H9 (cell line): Measurements from ENCODE around the gene ZBTB26. TPM values are rescaled to one million over a fixed set of nuclear protein-coding genes. Genes with fewer than 3 reads are reported as not detected.

Source experiments
- DNase-seq: peaks from one replicate; pipeline ENCODE4 v3.0.0-alpha.2; 2017
- H2AFZ ChIP-seq: one replicate; pipeline ENCODE4 v1.6.1; 2013; ENCODE audit warnings: mild to moderate bottlenecking, low read length, control low read depth, moderate library complexity
- H2AK5ac ChIP-seq: 2 replicates; pipeline ENCODE4 v1.6.1; 2013; ENCODE audit warnings: low read length, control low read depth, mixed read lengths; ENCODE audit not compliant: insufficient read length
- H2BK120ac ChIP-seq: one replicate; pipeline ENCODE4 v1.6.1; 2013; ENCODE audit warnings: low read depth, mild to moderate bottlenecking, low read length, control low read depth, inconsistent platforms; ENCODE audit not compliant: poor library complexity, severe bottlenecking
- H2BK12ac ChIP-seq: 2 replicates; pipeline ENCODE4 v1.6.1; 2013; ENCODE audit warnings: low read length, control low read depth, mixed read lengths, low read depth; ENCODE audit not compliant: insufficient read length
- H2BK15ac ChIP-seq: 2 replicates; pipeline ENCODE4 v1.6.1; 2013; ENCODE audit warnings: low read depth, low read length, control low read depth
- H2BK20ac ChIP-seq: one replicate; pipeline ENCODE4 v1.6.1; 2013; ENCODE audit warnings: low read depth, mild to moderate bottlenecking, low read length, control low read depth, inconsistent platforms; ENCODE audit not compliant: poor library complexity, severe bottlenecking
- H2BK5ac ChIP-seq: 2 replicates; pipeline ENCODE4 v1.6.1; 2013; ENCODE audit warnings: low read length, control low read depth, mixed read lengths; ENCODE audit not compliant: insufficient read length
- H3K14ac ChIP-seq: 2 replicates; pipeline ENCODE4 v1.6.1; 2013; ENCODE audit warnings: low read length, control low read depth; ENCODE audit not compliant: insufficient read depth
- H3K18ac ChIP-seq: 2 replicates; pipeline ENCODE4 v1.6.1; 2013; ENCODE audit warnings: low read depth, mild to moderate bottlenecking, mixed read lengths, low read length, control low read depth; ENCODE audit not compliant: insufficient read length
- H3K23ac ChIP-seq: 2 replicates; pipeline ENCODE4 v1.6.1; 2013; ENCODE audit warnings: low read length, control low read depth, mixed read lengths, low read depth; ENCODE audit not compliant: insufficient read length
- H3K23me2 ChIP-seq: 2 replicates; pipeline ENCODE4 v1.6.1; 2013; ENCODE audit warnings: low read depth, mild to moderate bottlenecking, mixed read lengths, low read length, control low read depth; ENCODE audit not compliant: insufficient read length, poor library complexity, severe bottlenecking
- H3K27ac ChIP-seq: 2 replicates; pipeline ENCODE4 v1.5.1; 2013; ENCODE audit warnings: low read length, control low read depth, mixed read lengths, low read depth; ENCODE audit not compliant: insufficient read length
- H3K27me3 ChIP-seq: 2 replicates; pipeline ENCODE4 v1.6.1; 2013; ENCODE audit warnings: low read length, control low read depth, inconsistent platforms; ENCODE audit not compliant: insufficient read depth
- H3K4ac ChIP-seq: 2 replicates; pipeline ENCODE4 v1.6.1; 2013; ENCODE audit warnings: low read depth, mild to moderate bottlenecking, control low read depth, inconsistent platforms, low read length, moderate library complexity
- H3K4me1 ChIP-seq: 2 replicates; pipeline ENCODE4 v1.6.1; 2013; ENCODE audit warnings: low read length, control low read depth, inconsistent platforms; ENCODE audit not compliant: insufficient read depth
- H3K4me2 ChIP-seq: 2 replicates; pipeline ENCODE4 v1.6.1; 2013; ENCODE audit warnings: low read length, control low read depth, mixed read lengths; ENCODE audit not compliant: insufficient read length, insufficient read depth
- H3K56ac ChIP-seq: 2 replicates; pipeline ENCODE4 v1.6.1; 2013; ENCODE audit warnings: low read depth, mild to moderate bottlenecking, mixed read lengths, low read length, control low read depth; ENCODE audit not compliant: insufficient read length
- H3K79me1 ChIP-seq: 2 replicates; pipeline ENCODE4 v1.6.1; 2013; ENCODE audit warnings: low read depth, mild to moderate bottlenecking, moderate library complexity, low read length, control low read depth, inconsistent platforms; ENCODE audit not compliant: insufficient read depth, poor library complexity, severe bottlenecking
- H3K79me2 ChIP-seq: 2 replicates; pipeline ENCODE4 v1.6.1; 2013; ENCODE audit warnings: low read length, control low read depth, inconsistent platforms; ENCODE audit not compliant: insufficient read depth
- H3K9ac ChIP-seq: 2 replicates; pipeline ENCODE4 v1.6.1; 2013; ENCODE audit warnings: low read length, control low read depth, mixed read lengths; ENCODE audit not compliant: insufficient read length; ENCODE audit errors: extremely low read depth
- H3K9me3 ChIP-seq: one replicate; pipeline ENCODE4 v1.6.1; 2013; ENCODE audit warnings: low read depth, low read length, inconsistent platforms; ENCODE audit not compliant: control insufficient read depth
- H3T11ph ChIP-seq: one replicate; pipeline ENCODE4 v1.6.1; 2013; ENCODE audit warnings: mild to moderate bottlenecking, low read length, control low read depth, inconsistent platforms
- H4K20me1 ChIP-seq: one replicate; pipeline ENCODE4 v1.6.1; 2013; ENCODE audit not compliant: control insufficient read depth, insufficient read length, insufficient read depth
- H4K5ac ChIP-seq: 2 replicates; pipeline ENCODE4 v1.6.1; 2013; ENCODE audit warnings: low read depth, mild to moderate bottlenecking, mixed read lengths, low read length, control low read depth; ENCODE audit not compliant: insufficient read length
- H4K8ac ChIP-seq: replicated peaks from 2 replicates; pipeline ENCODE4 v1.6.1; 2013; ENCODE audit warnings: low read length, control low read depth, mixed read lengths, low read depth; ENCODE audit not compliant: insufficient read length
- H4K91ac ChIP-seq: 2 replicates; pipeline ENCODE4 v1.6.1; 2013; ENCODE audit warnings: low read depth, mild to moderate bottlenecking, moderate library complexity, mixed read lengths, low read length, control low read depth; ENCODE audit not compliant: insufficient read length
- H3K27ac Mint-ChIP-seq, 3 experiments: 2 replicates in 2 of 3; 3 replicates in 1 of 3; pipeline ENCODE4 v1.8.0; 2020 to 2021; ENCODE audit warnings: mixed read lengths in 3 of 3, mild to moderate bottlenecking in 1 of 3, moderate library complexity in 1 of 3
- H3K27me3 Mint-ChIP-seq: 2 replicates; pipeline ENCODE4 v1.8.0; 2021; ENCODE audit warnings: low read depth, mild to moderate bottlenecking, moderate library complexity, mixed read lengths
- H3K36me3 Mint-ChIP-seq, 3 experiments: 2 replicates in 2 of 3; 3 replicates in 1 of 3; pipeline ENCODE4 v1.8.0; 2020 to 2021; ENCODE audit warnings: low read depth in 3 of 3, mixed read lengths in 3 of 3; ENCODE audit not compliant: insufficient read depth in 1 of 3
- H3K4me1 Mint-ChIP-seq, 2 experiments: 2 replicates each; pipeline ENCODE4 v1.8.0; 2020; ENCODE audit warnings: mixed read lengths in 2 of 2
- H3K4me3 Mint-ChIP-seq, 2 experiments: 2 replicates in 1 of 2; 3 replicates in 1 of 2; pipeline ENCODE4 v1.8.0; 2020 to 2021; ENCODE audit warnings: mild to moderate bottlenecking in 2 of 2, mixed read lengths in 2 of 2, moderate library complexity in 1 of 2
- H3K9me3 Mint-ChIP-seq, 2 experiments: 2 replicates in 1 of 2; 3 replicates in 1 of 2; pipeline ENCODE4 v1.8.0; 2020; ENCODE audit warnings: mild to moderate bottlenecking in 2 of 2, mixed read lengths in 2 of 2, moderate library complexity in 1 of 2
- WGBS: extraction: QIAGEN DNeasy Blood & Tissue Kit; methylation state at CpG from one replicate; pipeline ENCODE4 v1.1.7; 2013; ENCODE audit warnings: missing lambda C conversion rate, low lambda C conversion rate, mixed read lengths; ENCODE audit not compliant: insufficient read length; ENCODE audit errors: extremely low coverage; 5-methylcytosine and 5-hydroxymethylcytosine counted together
- total RNA-seq: library from RNA; stranded (reverse); gene quantifications from 2 replicates; pipeline ENCODE4 v1.2.1, GENCODE V29; 2021
- TF ChIP-seq, protein P1 (sequence below): fragments of 200-600 bp; sonication (generic); conservative IDR thresholded peaks from 3 replicates; pipeline ENCODE4 v1.8.0; 2021; ENCODE audit warnings: antibody characterized with exemption, mild to moderate bottlenecking

The ZBTB26 gene
- total RNA-seq, 1 experiment from 2014 or later: 5.8 TPM

DNA sequence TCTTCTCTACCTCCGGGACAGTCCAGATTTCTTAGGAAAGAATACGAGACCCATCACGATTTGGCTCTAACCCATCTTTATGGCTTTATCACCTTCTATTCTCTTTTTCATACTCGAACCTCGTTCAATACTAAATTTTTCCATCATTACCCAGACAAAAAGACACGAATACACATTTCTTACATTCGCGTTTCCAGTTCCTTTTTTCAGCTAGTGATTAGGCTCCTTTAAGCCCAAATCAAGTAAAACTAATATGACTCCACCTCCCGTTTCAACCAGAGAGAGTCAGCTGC is 18.7 kb downstream of the ZBTB26 start:
- H4K91ac ChIP-seq: no peak overlapping the region
- H3K79me1 ChIP-seq: peaks cover 3% of the 10 kb centered on the region
- H2AK5ac ChIP-seq: no peak overlapping the region
- no peak for DNase-seq
- H4K8ac ChIP-seq: peak overlapping the region; percentile 27
- no peak overlapping the region for H2AFZ ChIP-seq
- H2BK20ac ChIP-seq: no peak overlapping the region
- H2BK12ac ChIP-seq: no peak overlapping the region
- Mint-ChIP-seq H3K36me3 (peaks cover 11 to 23% (median 18%) of the 10 kb centered on the region in 3 experiments; a peak in 6 of 7 replicates), H3K27me3 (no peaks in the 10 kb centered on the region), H3K4me1 (peaks cover 7 to 10% of the 10 kb centered on the region in 2 experiments), H3K27ac (peak overlapping the region; percentile 99), H3K4me3 (peak overlapping the region; percentile 89 to 93), H3K9me3 (no peaks in the 10 kb centered on the region)
- no peaks in the 10 kb centered on the region for H4K20me1 ChIP-seq
- H3K4ac ChIP-seq: no peak overlapping the region; the same call in 1 of the 2 replicates
- H2BK120ac ChIP-seq: no peak overlapping the region
- H3T11ph ChIP-seq: no peak overlapping the region
- H3K27me3 ChIP-seq: no peaks in the 10 kb centered on the region
- H3K27ac ChIP-seq: peak overlapping the region; percentile 98
- H2BK5ac ChIP-seq: peak overlapping the region; percentile 31
- H3K4me1 ChIP-seq: no peaks in the 10 kb centered on the region
- WGBS: 100% methylated on average over 2 of the region's 9 CpGs
- peak overlapping the region; percentile 71 for H3K4me2 ChIP-seq
- H2BK15ac ChIP-seq: no peak overlapping the region
- peak overlapping the region; percentile 6 for H3K56ac ChIP-seq
- peaks cover 12% of the 10 kb centered on the region; the same call in 1 of the 2 replicates for H3K79me2 ChIP-seq
- TF ChIP-seq, protein P1, sequence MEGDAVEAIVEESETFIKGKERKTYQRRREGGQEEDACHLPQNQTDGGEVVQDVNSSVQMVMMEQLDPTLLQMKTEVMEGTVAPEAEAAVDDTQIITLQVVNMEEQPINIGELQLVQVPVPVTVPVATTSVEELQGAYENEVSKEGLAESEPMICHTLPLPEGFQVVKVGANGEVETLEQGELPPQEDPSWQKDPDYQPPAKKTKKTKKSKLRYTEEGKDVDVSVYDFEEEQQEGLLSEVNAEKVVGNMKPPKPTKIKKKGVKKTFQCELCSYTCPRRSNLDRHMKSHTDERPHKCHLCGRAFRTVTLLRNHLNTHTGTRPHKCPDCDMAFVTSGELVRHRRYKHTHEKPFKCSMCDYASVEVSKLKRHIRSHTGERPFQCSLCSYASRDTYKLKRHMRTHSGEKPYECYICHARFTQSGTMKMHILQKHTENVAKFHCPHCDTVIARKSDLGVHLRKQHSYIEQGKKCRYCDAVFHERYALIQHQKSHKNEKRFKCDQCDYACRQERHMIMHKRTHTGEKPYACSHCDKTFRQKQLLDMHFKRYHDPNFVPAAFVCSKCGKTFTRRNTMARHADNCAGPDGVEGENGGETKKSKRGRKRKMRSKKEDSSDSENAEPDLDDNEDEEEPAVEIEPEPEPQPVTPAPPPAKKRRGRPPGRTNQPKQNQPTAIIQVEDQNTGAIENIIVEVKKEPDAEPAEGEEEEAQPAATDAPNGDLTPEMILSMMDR: no peak
- peak overlapping the region; percentile 99 for H3K9ac ChIP-seq
- H3K23me2 ChIP-seq: peaks cover 9% of the 10 kb centered on the region
- no peaks in the 10 kb centered on the region for H3K9me3 ChIP-seq
- H3K14ac ChIP-seq: peak overlapping the region; percentile 98; the same call in 1 of the 2 replicates
- H3K18ac ChIP-seq: peak overlapping the region; percentile 98
- peak overlapping the region; percentile 65 for H4K5ac ChIP-seq
- H3K23ac ChIP-seq: no peak overlapping the region
